Skeletal muscle cell (primary cell): Measurements from ENCODE around the gene TSPAN9.

ENCODE experiments used
- DNase-seq: peaks from one replicate; pipeline ENCODE4 v3.0.0-alpha.2; 2010; ENCODE audit warnings: low read depth
- H3K4me3 ChIP-seq: 2 replicates; pipeline ENCODE4 v1.5.1; 2011; ENCODE audit warnings: low read depth, mild to moderate bottlenecking, control low read depth, low read length, moderate library complexity

TSPAN9 gene

GRCh38 chr12:3274664-3275063, 197.5 kb downstream of the TSPAN9 start:
- no peak overlapping the region for H3K4me3 ChIP-seq
- no peak for DNase-seq

DNA sequence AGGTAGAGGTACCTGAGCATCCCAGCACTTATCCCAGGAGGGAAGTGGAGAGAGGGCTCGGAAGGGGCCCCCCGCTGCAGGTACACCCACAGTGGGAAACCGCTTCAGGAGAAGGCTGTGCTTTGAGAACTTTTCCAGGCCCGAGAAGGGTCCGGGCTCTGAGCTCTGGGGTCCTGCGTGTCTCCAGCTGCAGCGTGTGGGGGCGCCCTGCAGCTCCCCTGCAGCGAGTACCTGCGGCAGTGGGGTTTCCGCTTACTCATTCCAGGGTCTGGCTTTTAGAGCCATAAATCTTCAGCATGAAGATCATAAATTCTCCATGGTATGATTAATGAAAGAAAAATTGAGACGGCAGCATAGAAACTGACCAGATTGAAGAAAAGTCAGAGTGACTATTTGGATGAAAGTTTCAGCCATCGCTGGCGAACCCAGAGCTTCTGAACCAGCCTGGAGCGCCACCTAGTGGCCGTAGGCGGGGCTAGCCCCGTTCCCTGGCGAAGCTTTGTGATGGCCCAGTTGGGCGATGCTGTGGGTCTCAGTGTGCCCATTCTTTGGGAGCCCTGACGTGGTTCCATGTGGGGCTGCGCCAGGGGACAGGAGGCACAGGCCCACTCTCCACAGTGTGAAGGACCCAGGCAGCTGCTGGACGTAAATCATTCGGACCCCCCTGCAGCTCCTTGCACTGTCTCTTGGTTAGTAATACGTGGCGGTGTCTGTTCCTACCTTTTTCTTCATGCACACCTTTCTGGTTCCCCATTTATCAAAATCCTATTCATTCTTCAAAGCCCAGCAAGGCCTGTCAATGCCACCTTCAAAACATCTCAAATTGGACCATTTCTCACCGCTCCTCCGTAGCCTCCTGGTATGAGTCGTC, 198.2 kb downstream of the TSPAN9 start:
- no peak overlapping the region for H3K4me3 ChIP-seq
- DNase-seq = no peak

- no peak overlapping the region for H3K4me3 ChIP-seq
- no peak for DNase-seq
Observed at GRCh38 chr12:3276226-3276625, 199.0 kb downstream of the TSPAN9 start.

DNA sequence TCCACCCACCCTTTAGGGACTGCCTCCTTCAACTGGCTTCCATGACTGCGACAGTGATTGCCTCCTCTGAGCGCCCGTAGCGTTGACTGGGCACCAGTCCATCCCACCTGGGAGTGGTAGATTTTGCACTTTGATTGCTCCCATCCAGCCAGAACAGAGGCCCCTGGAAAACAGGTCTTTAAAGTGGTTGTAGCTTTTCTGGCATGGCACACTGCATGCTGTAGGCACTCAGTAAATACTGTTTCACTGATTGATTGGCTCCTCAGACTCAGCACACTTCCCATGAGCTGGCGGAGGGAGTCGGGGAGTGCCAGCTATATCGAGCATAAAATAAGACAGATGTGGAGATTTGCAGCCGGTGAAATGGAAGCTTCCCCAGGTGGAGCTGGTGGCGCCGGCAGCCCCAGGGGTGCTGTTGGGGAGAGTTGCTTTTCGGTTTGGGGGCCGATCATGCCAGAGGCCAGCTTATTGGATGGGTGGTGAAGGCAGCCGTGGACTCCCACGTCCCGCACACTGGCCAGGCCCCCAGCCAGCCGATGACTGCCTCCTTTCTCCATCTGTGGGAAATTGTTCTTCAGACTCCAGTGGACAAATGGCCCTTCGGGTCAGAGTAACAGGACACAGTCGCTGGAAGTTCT, 200.2 kb downstream of the TSPAN9 start:
- DNase-seq = no peak
- H3K4me3 ChIP-seq = no peak overlapping the region

GRCh38 chr12:3278681-3279414, 201.7 kb downstream of the TSPAN9 start:
- no peak for DNase-seq
- no peak overlapping the region for H3K4me3 ChIP-seq

GRCh38 chr12:3279415-3279780, 202.2 kb downstream of the TSPAN9 start:
- no peak overlapping the region for H3K4me3 ChIP-seq
- DNase-seq = no peak

GRCh38 chr12:3279832-3280231, 202.7 kb downstream of the TSPAN9 start:
- no peak overlapping the region for H3K4me3 ChIP-seq
- DNase-seq = no peak

DNA sequence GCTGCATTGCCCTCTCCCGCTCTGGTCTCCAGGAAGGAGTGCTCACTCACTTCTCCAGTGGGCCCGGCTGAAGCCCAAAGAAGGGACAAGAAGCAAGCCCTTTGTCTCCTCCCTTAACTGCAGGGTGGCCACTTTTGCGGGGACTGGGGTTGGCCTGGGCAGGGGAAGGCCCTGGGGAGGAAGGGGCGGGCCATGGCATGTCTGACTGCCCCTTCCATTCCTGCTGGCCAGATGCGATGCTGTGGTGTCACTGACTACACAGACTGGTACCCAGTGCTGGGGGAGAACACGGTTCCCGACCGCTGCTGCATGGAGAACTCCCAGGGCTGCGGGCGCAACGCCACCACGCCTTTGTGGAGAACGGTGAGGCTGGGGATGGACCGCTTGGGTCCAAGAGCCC, 203.8 kb downstream of the TSPAN9 start:
- no peak for DNase-seq
- H3K4me3 ChIP-seq = no peak overlapping the region

GRCh38 chr12:3281588-3282383, 204.6 kb downstream of the TSPAN9 start:
- no peak overlapping the region for H3K4me3 ChIP-seq
- no peak for DNase-seq

GRCh38 chr12:3282384-3282670, 205.1 kb downstream of the TSPAN9 start:
- DNase-seq = no peak
- no peak overlapping the region for H3K4me3 ChIP-seq

DNA sequence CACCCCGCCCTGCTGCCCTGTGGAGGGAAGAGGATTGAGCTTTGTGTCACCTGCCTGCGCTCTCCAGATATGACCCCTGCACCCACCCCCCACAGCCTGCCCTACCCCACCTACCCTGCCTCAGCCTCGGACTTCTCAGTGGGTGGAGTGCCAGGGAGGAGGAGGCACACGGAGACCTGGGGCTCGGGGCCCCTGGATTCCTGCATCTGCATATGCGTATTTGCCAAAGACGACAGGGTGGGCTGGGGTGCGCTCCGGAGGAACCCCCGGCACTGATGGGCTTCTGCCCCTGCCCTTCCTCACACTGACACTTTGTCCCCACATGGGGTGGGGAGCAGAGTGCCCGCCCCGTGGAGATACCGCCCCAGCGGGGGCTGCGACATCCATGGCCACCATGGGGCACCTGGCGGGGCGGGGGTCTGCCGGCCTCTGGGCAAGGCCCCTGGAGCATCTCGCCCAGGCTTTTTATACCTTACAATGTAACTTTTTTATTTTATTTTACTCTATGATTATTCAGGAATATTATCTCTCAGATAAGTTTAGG, 206.0 kb downstream of the TSPAN9 start:
- no peak overlapping the region for H3K4me3 ChIP-seq
- no peak for DNase-seq

- DNase-seq = no peak
- no peak overlapping the region for H3K4me3 ChIP-seq
Observed at GRCh38 chr12:3284405-3284804, 207.2 kb downstream of the TSPAN9 start.

GRCh38 chr12:3285570-3285969, 208.4 kb downstream of the TSPAN9 start:
- DNase-seq = no peak
- no peak overlapping the region for H3K4me3 ChIP-seq

DNA sequence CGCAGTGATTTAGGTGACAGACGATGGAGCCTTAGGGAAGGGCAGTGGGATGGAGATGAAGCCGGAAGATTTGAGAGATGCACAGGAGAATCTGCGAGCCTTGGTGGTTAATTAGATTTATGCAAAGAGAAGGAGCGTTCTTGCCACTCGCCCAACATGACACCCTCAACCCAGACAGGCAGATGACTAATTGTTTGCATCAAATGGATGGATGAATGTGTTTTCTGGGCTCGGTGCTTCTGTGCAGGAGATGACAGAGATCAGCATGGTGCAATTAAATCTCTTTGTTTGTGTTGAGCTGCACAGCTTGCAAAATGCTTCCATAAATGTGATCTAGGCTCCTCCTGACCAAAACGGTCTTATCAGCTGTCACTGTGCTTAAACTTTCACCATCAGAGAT, 211.5 kb downstream of the TSPAN9 start:
- no peak overlapping the region for H3K4me3 ChIP-seq
- no peak for DNase-seq

DNA sequence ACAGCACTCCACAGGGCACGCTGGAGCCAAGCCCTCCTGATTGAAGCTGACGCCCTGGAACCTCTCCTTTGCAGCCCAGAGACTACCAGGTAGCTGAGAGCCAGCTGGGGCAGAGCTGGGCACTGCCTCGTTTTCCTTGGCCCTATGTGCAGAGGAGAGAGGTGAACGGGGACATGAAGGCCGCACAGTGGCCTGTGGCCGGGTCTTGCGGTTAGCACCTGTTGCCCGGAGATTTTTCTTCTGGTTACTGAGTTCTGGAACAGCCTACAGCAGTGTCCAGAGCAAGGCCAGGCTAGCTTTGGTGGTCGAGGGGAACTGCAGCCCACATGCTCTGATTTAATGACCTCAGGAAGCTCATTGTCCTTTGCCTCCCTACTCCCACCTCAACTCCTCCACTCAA, 212.5 kb downstream of the TSPAN9 start:
- H3K4me3 ChIP-seq = no peak overlapping the region
- DNase-seq = no peak

DNA sequence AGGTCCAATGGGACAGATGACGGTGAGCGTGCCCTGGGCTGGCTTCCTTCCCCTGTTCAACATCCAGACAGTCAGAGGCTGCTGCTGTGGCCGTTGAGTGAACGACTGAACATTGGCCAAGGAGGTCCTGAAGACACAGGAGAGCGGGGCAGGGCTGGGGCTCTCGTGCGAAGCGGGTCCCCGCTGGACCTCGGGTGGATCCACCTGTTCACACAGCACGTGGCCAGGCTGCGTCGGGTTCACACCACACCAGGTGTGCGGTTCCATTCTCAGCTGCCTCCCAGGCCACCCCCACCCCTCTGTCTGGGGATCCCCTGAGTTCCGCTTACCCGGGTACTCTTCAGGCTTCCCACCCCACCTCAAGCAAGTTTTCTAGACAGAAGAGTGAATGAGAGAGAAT, 214.8 kb downstream of the TSPAN9 start:
- no peak for DNase-seq
- H3K4me3 ChIP-seq = no peak overlapping the region

GRCh38 chr12:3292677-3293412, 215.7 kb downstream of the TSPAN9 start:
- H3K4me3 ChIP-seq = no peak overlapping the region
- no peak for DNase-seq

DNA sequence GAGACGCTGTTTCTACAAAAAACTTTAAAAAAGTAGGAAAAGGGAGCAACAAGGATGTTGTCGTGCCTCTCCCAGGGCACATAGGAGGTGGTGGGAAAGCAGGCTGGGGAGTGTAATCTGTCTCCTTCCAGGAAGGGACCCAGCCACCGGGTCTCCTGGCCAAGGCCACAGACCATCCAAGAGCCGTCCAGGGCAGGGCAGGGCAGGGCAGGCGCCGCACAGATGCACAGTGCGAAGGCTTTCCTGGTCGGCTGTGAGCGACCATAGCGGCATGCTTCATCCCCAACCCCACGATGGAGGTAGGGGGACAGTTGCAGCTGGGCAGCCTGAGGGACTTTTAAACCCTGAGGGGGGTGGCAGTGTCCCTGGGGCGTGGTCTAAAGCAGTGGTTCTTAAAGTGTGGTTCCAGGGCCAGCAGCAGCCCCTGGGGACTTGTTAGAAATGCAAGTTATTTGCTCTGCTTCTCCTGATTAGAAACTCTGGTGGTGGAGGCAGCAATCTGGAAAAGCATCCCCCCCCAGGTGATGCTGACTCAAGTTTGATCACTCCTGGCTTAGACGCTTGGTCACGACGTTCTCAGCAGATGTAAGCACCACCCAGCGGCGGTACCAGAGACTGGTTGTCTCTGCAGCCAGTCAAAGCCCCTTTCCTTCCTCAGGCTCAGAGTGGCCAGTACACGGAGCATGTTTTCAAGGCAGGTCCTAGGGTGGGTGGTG, 216.4 kb downstream of the TSPAN9 start:
- DNase-seq = no peak
- H3K4me3 ChIP-seq = no peak overlapping the region
